ENCODE results near the gene DLX1.

DNA sequence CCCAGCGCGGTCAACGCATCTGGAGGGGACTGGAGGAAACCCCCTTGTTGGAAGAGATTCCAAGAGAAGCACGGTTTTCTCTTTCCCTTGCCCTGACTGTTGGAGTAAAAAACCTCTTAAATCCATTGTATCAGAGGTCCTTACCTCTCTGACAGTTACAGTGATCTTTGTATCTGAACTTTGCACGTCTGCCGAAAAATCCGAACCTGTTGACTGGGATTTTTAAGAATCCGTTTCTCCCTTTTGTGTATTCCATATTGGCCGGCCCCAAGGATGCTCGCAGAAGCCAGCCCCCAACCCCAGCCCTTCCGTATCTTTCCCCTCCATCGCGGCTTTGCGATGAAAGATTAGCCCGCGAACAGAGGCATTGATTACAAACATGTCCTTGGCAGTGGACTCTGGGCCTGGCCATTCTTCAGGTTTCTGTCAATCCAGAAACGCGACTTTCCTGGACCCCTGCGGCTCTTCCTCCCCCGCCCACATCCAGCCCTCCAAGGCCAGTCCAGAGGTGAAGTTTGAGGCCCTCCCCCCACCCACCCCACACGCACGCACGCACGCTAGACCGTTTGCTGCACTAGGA, 4.6 kb upstream of the DLX1 start:
- TF ChIP-seq, protein P1, sequence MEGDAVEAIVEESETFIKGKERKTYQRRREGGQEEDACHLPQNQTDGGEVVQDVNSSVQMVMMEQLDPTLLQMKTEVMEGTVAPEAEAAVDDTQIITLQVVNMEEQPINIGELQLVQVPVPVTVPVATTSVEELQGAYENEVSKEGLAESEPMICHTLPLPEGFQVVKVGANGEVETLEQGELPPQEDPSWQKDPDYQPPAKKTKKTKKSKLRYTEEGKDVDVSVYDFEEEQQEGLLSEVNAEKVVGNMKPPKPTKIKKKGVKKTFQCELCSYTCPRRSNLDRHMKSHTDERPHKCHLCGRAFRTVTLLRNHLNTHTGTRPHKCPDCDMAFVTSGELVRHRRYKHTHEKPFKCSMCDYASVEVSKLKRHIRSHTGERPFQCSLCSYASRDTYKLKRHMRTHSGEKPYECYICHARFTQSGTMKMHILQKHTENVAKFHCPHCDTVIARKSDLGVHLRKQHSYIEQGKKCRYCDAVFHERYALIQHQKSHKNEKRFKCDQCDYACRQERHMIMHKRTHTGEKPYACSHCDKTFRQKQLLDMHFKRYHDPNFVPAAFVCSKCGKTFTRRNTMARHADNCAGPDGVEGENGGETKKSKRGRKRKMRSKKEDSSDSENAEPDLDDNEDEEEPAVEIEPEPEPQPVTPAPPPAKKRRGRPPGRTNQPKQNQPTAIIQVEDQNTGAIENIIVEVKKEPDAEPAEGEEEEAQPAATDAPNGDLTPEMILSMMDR (IDR thresholded peaks at IDR 0.05), result no peak
- no peak for TF ChIP-seq POLR2AphosphoS5 (IDR thresholded peaks at IDR 0.05; ENCODE audit: low read depth, low read length)
- TF ChIP-seq TCF7L2 (IDR thresholded peaks at IDR 0.05; ENCODE audit: low read depth, low read length), result no peak

Measured in Panc1 (cell line).